Activated CD4-positive, alpha-beta memory T cell treated with anti-CD3 and anti-CD28 coated beads, Interleukin-2, amount 10 ng/mL, durations not matched to agents 7 days and 5 days (primary cell): ENCODE data around the gene PDXDC1. TPM values are rescaled to one million over a fixed set of nuclear protein-coding genes. Genes with fewer than 3 reads are reported as not detected.
"Not testable (repeated sequence)": the region's sequence is repeated elsewhere in the genome, so short reads cannot be mapped to it uniquely, and the experiment has no call there.

Source experiments
- CTCF ChIA-PET: fragments of 350-600 bp; sonication (Branson Sonifier 250); formaldehyde crosslinking; loops from one replicate; lab custom pipeline; 2021; ENCODE audit warnings: antibody characterized with exemption, inconsistent platforms; lab: Charles Lee
- POLR2A ChIA-PET: fragments of 350-600 bp; sonication (Branson Sonifier 250); formaldehyde crosslinking; loops from one replicate; lab custom pipeline; 2021; ENCODE audit warnings: antibody characterized with exemption; lab: Charles Lee
- DNase-seq: peaks from one replicate; pipeline ENCODE4 v3.0.0-alpha.2; 2020
- H3K27ac Mint-ChIP-seq: one replicate; pipeline ENCODE4 v1.8.0; 2021; ENCODE audit warnings: mild to moderate bottlenecking, mixed read lengths
- H3K27me3 Mint-ChIP-seq: one replicate; pipeline ENCODE4 v1.8.0; 2021; ENCODE audit warnings: mixed read lengths
- H3K36me3 Mint-ChIP-seq: one replicate; pipeline ENCODE4 v1.8.0; 2021; ENCODE audit warnings: low read depth, mixed read lengths
- H3K4me1 Mint-ChIP-seq: one replicate; pipeline ENCODE4 v1.8.0; 2021; ENCODE audit warnings: mixed read lengths
- H3K4me3 Mint-ChIP-seq: one replicate; pipeline ENCODE4 v1.8.0; 2021; ENCODE audit warnings: mild to moderate bottlenecking, mixed read lengths
- H3K9me3 Mint-ChIP-seq: one replicate; pipeline ENCODE4 v1.8.0; 2021; ENCODE audit warnings: mixed read lengths
- total RNA-seq, 2 experiments: library from RNA; stranded (reverse); gene quantifications; one replicate each; pipeline ENCODE4 v1.2.3, GENCODE V29; 2021

Gene PDXDC1
- total RNA-seq, 2 experiments from 2014 or later: 50.1 to 53.4 TPM

DNA sequence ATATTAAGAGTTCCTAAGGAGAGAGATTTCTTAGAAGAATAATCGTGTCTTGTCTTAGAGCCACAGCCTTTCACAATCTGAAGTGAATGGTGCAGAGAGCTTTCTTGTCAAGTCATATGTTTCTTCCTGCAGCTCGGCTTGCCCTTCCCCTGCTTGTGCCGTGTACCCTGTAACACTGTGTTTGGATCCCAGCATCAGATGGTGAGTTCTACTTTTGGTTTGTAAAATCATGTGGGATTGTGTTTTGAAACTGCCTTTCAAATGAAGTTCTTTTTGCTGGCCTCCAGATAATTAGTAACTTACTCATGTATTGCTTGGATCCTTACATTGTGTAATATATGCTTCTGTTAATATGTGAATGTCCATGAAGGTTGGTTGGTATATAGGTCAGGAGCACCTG lies 33.8 kb downstream of the PDXDC1 start:
- H3K27me3 Mint-ChIP-seq, CTCF ChIA-PET, H3K4me3 Mint-ChIP-seq, POLR2A ChIA-PET, H3K27ac Mint-ChIP-seq, DNase-seq, H3K4me1 Mint-ChIP-seq, H3K9me3 Mint-ChIP-seq: not testable (repeated sequence)
- H3K36me3 Mint-ChIP-seq: peaks cover 29% of the 10 kb centered on the region

- H3K4me1 Mint-ChIP-seq: peaks cover 20% of the 10 kb centered on the region
- H3K9me3 Mint-ChIP-seq, H3K27ac Mint-ChIP-seq, POLR2A ChIA-PET, DNase-seq, H3K27me3 Mint-ChIP-seq, CTCF ChIA-PET, H3K4me3 Mint-ChIP-seq: not testable (repeated sequence)
- H3K36me3 Mint-ChIP-seq: peaks cover 33% of the 10 kb centered on the region
Observed at GRCh38 chr16:15012941-15013340, 38.1 kb downstream of the PDXDC1 start.

DNA sequence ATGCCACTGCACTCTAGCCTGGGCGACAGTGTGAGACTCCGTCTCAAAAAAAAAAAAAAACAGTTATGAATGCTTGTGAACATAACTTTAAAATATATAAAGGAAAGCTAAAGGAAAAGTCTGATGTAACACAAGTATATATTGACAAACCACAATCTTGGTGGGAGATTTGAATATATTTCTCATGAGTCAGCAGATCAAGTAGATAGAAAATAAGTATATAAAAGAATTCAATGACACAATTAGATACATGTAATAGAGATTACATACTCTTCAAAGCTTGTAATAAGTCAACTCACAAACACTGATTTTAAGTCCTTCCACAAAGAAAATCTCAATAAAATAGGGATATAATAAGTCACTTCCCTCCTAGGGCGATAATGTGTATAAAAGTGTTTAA lies 40.8 kb downstream of the PDXDC1 start:
- CTCF ChIA-PET: not testable (repeated sequence)

DNA sequence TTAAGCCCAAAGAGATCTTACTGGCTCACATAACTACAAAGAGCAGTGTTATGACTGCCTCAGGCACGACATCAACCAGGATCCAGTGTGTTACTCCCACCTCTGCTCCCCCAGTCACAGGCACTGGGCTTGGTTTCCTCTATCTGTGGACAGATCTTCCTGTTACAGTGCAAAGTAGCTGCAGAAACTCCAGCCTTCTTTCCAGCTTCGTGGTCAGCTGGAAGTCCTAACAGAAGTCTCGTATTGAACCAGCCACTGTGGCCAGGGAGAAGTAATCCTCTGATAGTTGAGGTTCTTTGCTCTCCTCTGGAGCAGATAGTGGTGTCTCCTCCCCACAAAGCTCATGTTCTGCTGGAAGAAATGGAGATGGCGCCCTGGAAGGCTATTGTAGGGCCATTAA lies 41.5 kb downstream of the PDXDC1 start:
- peak overlapping the region; percentile 15 for H3K27ac Mint-ChIP-seq
- CTCF ChIA-PET: not testable (repeated sequence)

More for the DNA sequence above, 40.8 kb downstream of the PDXDC1 start:
- Mint-ChIP-seq H3K4me1 (peaks cover 20% of the 10 kb centered on the region), H3K36me3 (peaks cover 37% of the 10 kb centered on the region)
- H3K9me3 Mint-ChIP-seq, H3K4me3 Mint-ChIP-seq, POLR2A ChIA-PET, DNase-seq, H3K27me3 Mint-ChIP-seq, H3K27ac Mint-ChIP-seq: not testable (repeated sequence)

GRCh38 chr16:15016951-15017580 lies 42.2 kb downstream of the PDXDC1 start:
- DNase-seq, H3K27me3 Mint-ChIP-seq, H3K9me3 Mint-ChIP-seq, POLR2A ChIA-PET, H3K4me3 Mint-ChIP-seq: not testable (repeated sequence)
- Mint-ChIP-seq H3K36me3 (peaks cover 32% of the 10 kb centered on the region), H3K27ac (peak overlapping the region; percentile 35), H3K4me1 (peaks cover 21% of the 10 kb centered on the region)
- CTCF ChIA-PET: interaction anchor here (0.7 kb wide), 1 partner anchor 46 kb away, joined by 3 read pairs; no protein-coding TSS in a partner anchor

More for the DNA sequence above, 41.5 kb downstream of the PDXDC1 start:
- Mint-ChIP-seq H3K36me3 (peaks cover 32% of the 10 kb centered on the region), H3K4me1 (peaks cover 20% of the 10 kb centered on the region)
- H3K27me3 Mint-ChIP-seq, H3K9me3 Mint-ChIP-seq, POLR2A ChIA-PET, DNase-seq, H3K4me3 Mint-ChIP-seq: not testable (repeated sequence)

- not testable (repeated sequence) for H3K4me3 Mint-ChIP-seq, H3K27ac Mint-ChIP-seq, H3K9me3 Mint-ChIP-seq, H3K4me1 Mint-ChIP-seq, H3K27me3 Mint-ChIP-seq, DNase-seq
- H3K36me3 Mint-ChIP-seq: peaks cover 39% of the 10 kb centered on the region
- ChIA-PET CTCF (interaction anchor here (1.0 kb wide), 1 partner anchor 11 kb away, joined by 4 read pairs; no protein-coding TSS in a partner anchor), POLR2A (interaction anchor here (0.9 kb wide), 1 partner anchor 47 kb away, joined by 4 read pairs; the partner anchor contains the start of gene PDXDC1)
Observed at GRCh38 chr16:15021429-15021828, 46.6 kb downstream of the PDXDC1 start.

- peak overlapping the region; percentile 17 for H3K27ac Mint-ChIP-seq
- H3K27me3 Mint-ChIP-seq, H3K4me3 Mint-ChIP-seq, H3K4me1 Mint-ChIP-seq, H3K9me3 Mint-ChIP-seq: not testable (repeated sequence)
- peak; percentile 55 for DNase-seq
- POLR2A ChIA-PET: interaction anchor here (0.9 kb wide), 1 partner anchor 47 kb away, joined by 4 read pairs; the partner anchor contains the start of gene PDXDC1
- peaks cover 31% of the 10 kb centered on the region for H3K36me3 Mint-ChIP-seq
- CTCF ChIA-PET: interaction anchor here (1.0 kb wide), 1 partner anchor 11 kb away, joined by 4 read pairs; no protein-coding TSS in a partner anchor
Observed at GRCh38 chr16:15022194-15022593, 47.4 kb downstream of the PDXDC1 start.

- peaks cover 36% of the 10 kb centered on the region for H3K36me3 Mint-ChIP-seq
- CTCF ChIA-PET, H3K4me1 Mint-ChIP-seq, H3K27me3 Mint-ChIP-seq, H3K9me3 Mint-ChIP-seq, H3K27ac Mint-ChIP-seq, H3K4me3 Mint-ChIP-seq, POLR2A ChIA-PET: not testable (repeated sequence)
- DNase-seq: peak; percentile 10
Observed at GRCh38 chr16:15023381-15024077, 48.7 kb downstream of the PDXDC1 start.

DNA sequence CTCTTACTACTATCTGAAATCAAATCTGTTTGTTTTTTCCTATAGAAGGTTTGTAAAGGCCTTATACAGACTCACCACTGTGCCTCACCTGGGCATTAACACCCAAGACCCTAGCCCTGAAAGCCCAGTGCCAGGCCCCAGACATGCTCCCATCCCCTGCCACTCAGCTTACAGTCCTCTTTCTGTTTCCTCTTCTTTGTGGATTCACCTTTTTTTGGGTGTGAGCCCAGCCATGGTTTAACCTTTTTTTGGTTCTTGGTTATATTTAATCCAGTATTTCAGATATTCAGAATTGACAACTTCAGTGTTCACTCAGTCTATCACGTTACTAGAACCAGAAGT lies 50.0 kb downstream of the PDXDC1 start:
- H3K27me3 Mint-ChIP-seq, H3K9me3 Mint-ChIP-seq, DNase-seq, POLR2A ChIA-PET, CTCF ChIA-PET, H3K4me1 Mint-ChIP-seq, H3K4me3 Mint-ChIP-seq: not testable (repeated sequence)
- Mint-ChIP-seq H3K27ac (peak overlapping the region; percentile 7), H3K36me3 (peaks cover 32% of the 10 kb centered on the region)

DNA sequence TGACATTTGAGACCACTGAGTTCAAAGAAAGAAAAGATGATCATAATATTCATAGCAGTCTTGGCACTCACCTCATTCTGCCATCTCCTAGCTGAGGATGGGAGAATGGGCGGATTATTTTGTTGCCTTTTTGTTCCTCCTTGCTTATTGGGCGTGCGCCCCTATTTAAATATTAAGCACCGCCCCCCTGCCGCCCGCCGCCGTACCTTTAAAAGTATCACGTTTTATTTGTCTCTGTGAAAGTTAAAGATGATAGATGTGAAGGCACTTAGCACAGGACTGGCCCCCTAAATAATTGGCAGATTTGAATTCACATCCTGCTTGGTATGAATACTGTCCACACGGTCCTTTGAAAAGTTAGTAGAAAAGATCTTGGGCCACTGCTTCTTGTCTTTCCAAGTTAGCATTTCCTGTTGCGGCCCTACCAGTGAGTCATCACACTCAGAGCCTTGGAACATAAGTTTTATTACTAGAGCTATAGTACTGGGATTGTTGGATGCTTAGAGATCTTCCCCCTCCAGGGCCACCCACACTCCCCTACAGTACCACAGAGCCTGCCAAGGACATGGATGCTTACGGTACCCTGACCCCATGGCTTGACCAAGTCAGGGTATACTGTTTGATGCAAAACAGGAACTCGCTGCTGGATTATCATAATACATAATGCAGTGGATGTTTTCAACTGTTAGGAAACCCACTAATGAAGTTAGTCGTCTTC lies 50.6 kb downstream of the PDXDC1 start:
- DNase-seq, H3K4me1 Mint-ChIP-seq, POLR2A ChIA-PET, H3K4me3 Mint-ChIP-seq, H3K27ac Mint-ChIP-seq, CTCF ChIA-PET, H3K27me3 Mint-ChIP-seq, H3K9me3 Mint-ChIP-seq: not testable (repeated sequence)
- peaks cover 32% of the 10 kb centered on the region for H3K36me3 Mint-ChIP-seq

GRCh38 chr16:15027051-15027450 lies 52.2 kb downstream of the PDXDC1 start:
- peaks cover 42% of the 10 kb centered on the region for H3K36me3 Mint-ChIP-seq
- H3K4me3 Mint-ChIP-seq, DNase-seq, H3K27me3 Mint-ChIP-seq, POLR2A ChIA-PET, H3K27ac Mint-ChIP-seq, CTCF ChIA-PET, H3K9me3 Mint-ChIP-seq: not testable (repeated sequence)
- peaks cover 17% of the 10 kb centered on the region for H3K4me1 Mint-ChIP-seq

DNA sequence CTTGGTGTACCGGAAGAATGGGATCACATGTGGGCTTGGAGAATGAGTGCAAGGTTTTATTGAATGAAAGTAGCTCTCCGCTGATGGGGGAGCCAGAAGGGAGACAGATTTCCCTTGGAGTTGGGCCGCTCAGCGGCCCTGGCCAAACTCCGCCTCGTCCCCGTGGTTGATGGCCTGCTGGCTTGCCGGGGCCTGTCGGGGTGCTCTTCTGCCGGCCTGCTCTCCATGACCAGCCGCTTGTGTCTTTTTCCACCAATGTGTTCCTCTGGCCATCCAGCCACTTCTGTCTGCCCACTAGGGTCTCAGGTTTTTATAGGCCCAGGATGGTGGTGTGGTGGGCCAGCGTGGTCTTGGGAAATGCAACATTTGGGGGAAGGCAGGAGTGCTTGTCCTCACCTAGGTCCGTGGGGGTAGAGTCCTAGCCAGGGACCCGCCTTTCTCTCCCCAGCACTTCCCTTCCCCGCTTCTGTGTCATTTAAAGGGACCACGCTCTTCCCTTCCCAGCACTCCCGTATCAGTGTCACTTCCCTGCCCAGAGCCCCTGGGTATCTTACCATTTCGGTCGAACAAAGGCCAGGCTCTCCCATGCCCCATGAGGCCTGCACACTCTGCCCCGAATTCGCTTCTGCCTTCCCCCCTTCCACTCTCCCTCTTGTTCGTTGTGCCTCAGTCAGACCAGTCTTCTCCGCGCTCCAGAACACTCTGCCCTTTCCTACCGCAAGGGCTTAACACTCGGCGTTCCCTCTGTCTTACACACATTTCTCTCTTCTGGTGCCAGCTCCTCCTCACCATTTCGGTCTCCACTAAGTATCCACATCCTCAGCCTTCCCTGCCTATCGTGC lies 52.9 kb downstream of the PDXDC1 start:
- H3K36me3 Mint-ChIP-seq: peaks cover 43% of the 10 kb centered on the region
- peak; percentile 14 for DNase-seq
- H3K4me3 Mint-ChIP-seq, H3K27ac Mint-ChIP-seq, H3K27me3 Mint-ChIP-seq, CTCF ChIA-PET, POLR2A ChIA-PET, H3K9me3 Mint-ChIP-seq: not testable (repeated sequence)
- H3K4me1 Mint-ChIP-seq: peaks cover 15% of the 10 kb centered on the region
